Right atrium auricular region (tissue), 2 donors: ENCODE measurements around the gene CDH13. TPM values are rescaled to one million over a fixed set of nuclear protein-coding genes. Genes with fewer than 3 reads are reported as not detected.

ENCODE experiments used
- DNase-seq: peaks from one replicate; pipeline ENCODE4 v3.0.0-alpha.2; 2019; ENCODE audit warnings: low spot score
- H3K27ac ChIP-seq, 2 donors: fragments of 200-600 bp; sonication (generic); 1 replicate in 1 of 2; 2 replicates in 1 of 2; pipeline ENCODE4 v1.5.1; 2016 to 2019
- H3K27me3 ChIP-seq, 2 donors: fragments of 200-600 bp; sonication (generic); one replicate each; pipeline versions ENCODE4 v1.5.1 to v1.6.0; 2017 to 2019
- H3K36me3 ChIP-seq: fragments of 200-600 bp; sonication (generic); one replicate; pipeline ENCODE4 v1.5.1; 2016
- H3K4me1 ChIP-seq, 2 donors: fragments of 200-600 bp; sonication (generic); one replicate each; pipeline versions ENCODE4 v1.5.1 to v1.6.0; 2017 to 2019
- H3K4me3 ChIP-seq, 2 donors: fragments of 200-600 bp; sonication (generic); 1 replicate in 1 of 2; 2 replicates in 1 of 2; pipeline ENCODE4 v1.5.1; 2017 to 2019; ENCODE audit warnings: mild to moderate bottlenecking in 1 of 2, moderate library complexity in 1 of 2
- H3K9me3 ChIP-seq, 2 donors: fragments of 200-600 bp; sonication (generic); one replicate each; pipeline ENCODE4 v1.5.1; 2019
- total RNA-seq, 2 donors: library from RNA; depleted of rRNA; stranded (reverse); fragments of >200 nt; gene quantifications; one replicate each; pipeline ENCODE4 v1.1.0, GENCODE V29; 2016
- TF ChIP-seq, protein P1 (sequence below), 2 donors: fragments of 200-600 bp; sonication (generic); IDR thresholded peaks; one replicate each; pipeline ENCODE4 v1.5.1; 2019; ENCODE audit warnings: antibody characterized with exemption in 2 of 2

The CDH13 gene
- total RNA-seq, 2 donors from 2014 or later, result 75.4 to 85.9 TPM

DNA sequence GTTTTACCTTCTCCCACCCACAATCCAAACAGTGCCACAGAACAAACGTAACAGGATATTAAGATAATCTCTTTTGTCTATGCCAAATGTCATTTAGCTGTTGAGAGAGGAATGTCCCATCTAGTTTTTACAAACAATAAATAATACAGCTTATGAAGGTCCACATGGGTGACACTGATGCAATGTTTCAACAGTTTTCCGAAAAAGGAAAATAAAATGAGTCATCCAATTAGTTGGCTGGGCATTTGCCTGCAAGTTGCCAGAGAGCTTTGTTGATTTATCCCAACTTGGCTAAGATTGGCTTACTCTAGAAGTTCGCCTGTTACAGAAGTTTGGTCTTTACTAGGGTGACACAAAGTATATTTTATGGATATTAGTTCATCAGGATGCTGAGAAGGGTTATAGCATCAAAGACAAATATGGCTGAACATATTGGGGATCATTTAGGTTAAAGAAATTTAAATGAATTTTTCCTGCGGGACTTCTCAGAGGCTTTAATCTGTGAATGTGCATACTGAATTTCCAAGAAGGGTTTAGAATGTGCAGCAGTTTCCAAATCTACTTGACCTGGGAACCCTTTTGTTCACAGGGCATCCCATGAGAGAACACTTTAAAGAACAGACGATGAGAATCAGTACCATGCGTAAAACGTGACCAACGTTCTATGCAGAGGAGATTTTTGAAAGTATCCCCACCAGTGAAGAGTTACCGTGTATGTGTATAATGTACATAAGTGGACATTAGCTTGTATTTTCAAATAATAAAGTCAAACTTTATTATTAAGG lies 73.1 kb downstream of the CDH13 start:
- Histone ChIP-seq H3K4me3 (no peak overlapping the region), H3K4me1 (peaks cover 3 to 53% of the 10 kb centered on the region in 2 donors)
- DNase-seq, result no peak

DNA sequence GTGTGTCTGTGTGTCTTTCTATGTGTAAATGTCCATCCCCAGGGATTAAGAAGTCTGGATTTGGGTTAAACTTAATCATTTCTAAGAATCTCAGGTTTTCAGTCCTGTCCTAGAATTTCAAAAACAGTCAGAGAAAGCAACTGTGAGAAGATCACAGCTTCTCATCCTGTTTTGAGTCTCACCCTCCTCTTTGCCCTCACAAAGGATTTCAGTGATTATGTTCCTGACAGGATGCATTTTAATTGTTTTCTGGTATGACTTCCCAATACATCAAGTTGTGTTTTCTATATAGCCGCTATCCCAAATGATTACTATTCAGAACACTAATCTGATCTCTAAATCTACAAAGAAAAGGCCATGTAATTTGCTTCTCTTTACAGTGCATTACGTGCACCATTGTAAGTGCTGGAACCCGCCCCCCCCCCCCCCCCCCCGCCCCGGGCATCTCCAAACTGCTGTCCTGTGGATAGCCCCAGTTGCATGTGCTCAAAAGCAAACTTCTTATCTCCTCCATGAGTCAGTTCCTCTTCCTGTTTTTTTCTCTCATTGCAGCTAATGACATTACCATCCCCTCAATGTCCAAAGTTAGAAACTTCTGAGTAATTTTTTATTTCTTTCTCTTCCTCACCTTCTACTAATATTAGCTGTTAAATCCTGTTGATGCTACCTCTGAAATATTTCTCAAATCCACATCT lies 73.9 kb downstream of the CDH13 start:
- H3K27ac ChIP-seq, result peak overlapping the region; percentile 75 to 87
- no peak overlapping the region for H3K4me3 ChIP-seq
- H3K9me3 ChIP-seq, result no peaks in the 10 kb centered on the region
- no peaks in the 10 kb centered on the region for H3K27me3 ChIP-seq
- no peaks in the 10 kb centered on the region for H3K36me3 ChIP-seq
- no peak for DNase-seq
- TF ChIP-seq, protein P1, sequence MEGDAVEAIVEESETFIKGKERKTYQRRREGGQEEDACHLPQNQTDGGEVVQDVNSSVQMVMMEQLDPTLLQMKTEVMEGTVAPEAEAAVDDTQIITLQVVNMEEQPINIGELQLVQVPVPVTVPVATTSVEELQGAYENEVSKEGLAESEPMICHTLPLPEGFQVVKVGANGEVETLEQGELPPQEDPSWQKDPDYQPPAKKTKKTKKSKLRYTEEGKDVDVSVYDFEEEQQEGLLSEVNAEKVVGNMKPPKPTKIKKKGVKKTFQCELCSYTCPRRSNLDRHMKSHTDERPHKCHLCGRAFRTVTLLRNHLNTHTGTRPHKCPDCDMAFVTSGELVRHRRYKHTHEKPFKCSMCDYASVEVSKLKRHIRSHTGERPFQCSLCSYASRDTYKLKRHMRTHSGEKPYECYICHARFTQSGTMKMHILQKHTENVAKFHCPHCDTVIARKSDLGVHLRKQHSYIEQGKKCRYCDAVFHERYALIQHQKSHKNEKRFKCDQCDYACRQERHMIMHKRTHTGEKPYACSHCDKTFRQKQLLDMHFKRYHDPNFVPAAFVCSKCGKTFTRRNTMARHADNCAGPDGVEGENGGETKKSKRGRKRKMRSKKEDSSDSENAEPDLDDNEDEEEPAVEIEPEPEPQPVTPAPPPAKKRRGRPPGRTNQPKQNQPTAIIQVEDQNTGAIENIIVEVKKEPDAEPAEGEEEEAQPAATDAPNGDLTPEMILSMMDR (IDR thresholded peaks at IDR 0.05), result no peak
- peaks cover 3 to 53% of the 10 kb centered on the region in 2 donors for H3K4me1 ChIP-seq

More for the DNA sequence above, 73.1 kb downstream of the CDH13 start:
- peak overlapping the region; percentile 75 to 87 for H3K27ac ChIP-seq
- TF ChIP-seq, protein P1 (IDR thresholded peaks at IDR 0.05), result no peak
- no peaks in the 10 kb centered on the region for H3K36me3 ChIP-seq
- H3K27me3 ChIP-seq, result no peaks in the 10 kb centered on the region
- H3K9me3 ChIP-seq, result no peaks in the 10 kb centered on the region

DNA sequence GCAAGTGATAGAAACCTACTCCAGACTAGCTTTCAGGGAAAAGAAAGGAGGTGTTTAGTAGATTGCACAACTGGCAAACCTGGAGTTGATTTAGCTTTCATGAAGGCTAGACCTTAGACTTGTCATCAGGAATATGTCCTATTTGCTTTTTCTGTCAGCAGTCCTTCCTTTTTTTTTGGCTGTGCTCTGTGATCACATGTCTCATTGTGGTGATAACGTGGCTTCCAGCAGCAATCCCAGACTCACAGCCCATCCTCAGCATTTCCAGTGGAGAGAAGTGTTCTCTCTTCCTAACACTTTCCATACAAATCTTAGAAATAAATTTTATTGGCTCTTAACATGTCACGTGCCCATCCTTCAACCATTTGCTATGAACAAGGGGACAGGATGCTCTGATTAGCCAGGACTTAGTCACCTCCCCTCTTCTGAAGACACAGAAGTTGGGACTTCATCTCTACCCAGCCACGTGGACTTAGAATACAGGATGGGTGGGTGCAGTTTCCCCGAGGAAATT lies 74.7 kb downstream of the CDH13 start:
- Histone ChIP-seq H3K4me1 (peaks cover 3 to 53% of the 10 kb centered on the region in 2 donors), H3K36me3 (no peaks in the 10 kb centered on the region), H3K27ac (peak overlapping the region; percentile 75 to 87), H3K27me3 (no peaks in the 10 kb centered on the region), H3K9me3 (no peaks in the 10 kb centered on the region), H3K4me3 (no peak overlapping the region)
- no peak for DNase-seq
- TF ChIP-seq, protein P1 (IDR thresholded peaks at IDR 0.05), result no peak

DNA sequence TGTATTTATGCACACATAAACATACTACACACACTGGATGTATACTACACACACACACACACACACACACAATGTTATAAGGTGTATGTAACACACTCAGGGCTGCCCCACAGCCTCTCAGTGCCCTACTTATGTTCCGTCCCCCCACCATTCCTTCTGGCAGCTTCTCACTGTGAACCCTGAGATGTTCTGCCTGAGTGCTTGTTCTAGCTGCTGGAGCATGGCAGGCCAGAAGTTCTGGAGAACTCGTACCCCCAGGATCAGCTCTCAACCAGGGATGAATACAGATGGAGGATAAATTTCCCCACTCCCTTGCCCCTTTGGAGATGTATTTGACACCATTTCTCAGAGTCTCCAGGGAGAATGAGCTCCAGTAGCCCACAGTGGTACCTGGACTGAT lies 76.4 kb downstream of the CDH13 start:
- no peak for DNase-seq
- H3K4me1 ChIP-seq, result peaks cover 3 to 51% of the 10 kb centered on the region in 2 donors
- no peak overlapping the region for H3K27ac ChIP-seq
- no peaks in the 10 kb centered on the region for H3K27me3 ChIP-seq
- no peaks in the 10 kb centered on the region for H3K36me3 ChIP-seq
- TF ChIP-seq, protein P1 (IDR thresholded peaks at IDR 0.05), result no peak
- H3K4me3 ChIP-seq, result no peak overlapping the region
- H3K9me3 ChIP-seq, result no peaks in the 10 kb centered on the region

DNA sequence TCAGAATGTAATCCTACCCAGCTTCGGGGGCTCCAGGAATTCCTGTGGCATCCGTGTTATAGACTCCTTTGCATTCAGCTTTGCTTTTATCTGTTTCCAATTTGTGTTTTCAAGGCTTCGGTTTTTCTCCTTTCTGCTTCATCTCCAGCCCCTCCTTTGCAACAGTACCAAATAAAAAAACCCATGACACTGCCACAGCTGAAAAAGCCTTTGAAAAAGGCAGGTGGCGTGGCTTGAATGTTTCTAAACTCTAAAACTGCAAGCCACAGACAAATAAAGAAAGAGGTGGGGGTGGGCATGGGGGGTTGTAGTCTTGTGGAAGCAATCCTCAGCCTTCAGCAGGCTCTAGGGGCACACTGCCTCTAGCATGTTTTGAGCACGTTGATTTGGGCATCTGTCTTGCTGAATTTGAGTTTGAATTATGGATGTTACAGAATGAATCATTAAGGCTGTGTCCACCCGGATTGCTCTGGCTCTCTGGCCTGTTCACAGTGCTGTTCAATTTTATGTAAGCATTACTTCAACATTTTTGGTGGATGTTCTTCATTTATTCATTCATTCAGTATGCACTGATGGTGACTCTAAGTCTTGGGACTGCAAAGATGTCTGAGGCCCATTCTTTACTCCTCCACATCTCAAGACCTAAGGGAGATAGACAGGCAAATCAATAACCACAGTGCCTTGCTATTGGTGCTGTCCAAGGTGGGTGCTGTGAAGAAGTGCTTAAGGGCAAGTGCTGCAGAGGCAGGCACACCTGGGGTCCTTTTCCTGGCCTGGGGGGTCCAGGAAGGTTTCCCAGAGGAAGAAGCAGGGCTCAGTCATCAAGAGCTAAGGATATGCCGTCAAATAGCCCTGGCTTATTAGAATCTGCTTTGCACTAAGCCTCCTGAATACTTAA lies 77.4 kb downstream of the CDH13 start:
- H3K36me3 ChIP-seq, result no peaks in the 10 kb centered on the region
- no peak overlapping the region for H3K27ac ChIP-seq
- H3K27me3 ChIP-seq, result no peaks in the 10 kb centered on the region
- H3K9me3 ChIP-seq, result no peaks in the 10 kb centered on the region
- H3K4me1 ChIP-seq, result peaks cover 0 to 42% of the 10 kb centered on the region in 2 donors
- no peak overlapping the region for H3K4me3 ChIP-seq
- TF ChIP-seq, protein P1 (IDR thresholded peaks at IDR 0.05), result no peak
- no peak for DNase-seq
